ENCODE results near the gene PDGFC. TPM values are rescaled to one million over a fixed set of nuclear protein-coding genes. Genes with fewer than 3 reads are reported as not detected.
A peak's percentile ranks its signal among the peaks of the same experiment; 100 is the strongest.

Gene PDGFC
- polyA plus RNA-seq, 1 experiment: 72.7 TPM

DNA sequence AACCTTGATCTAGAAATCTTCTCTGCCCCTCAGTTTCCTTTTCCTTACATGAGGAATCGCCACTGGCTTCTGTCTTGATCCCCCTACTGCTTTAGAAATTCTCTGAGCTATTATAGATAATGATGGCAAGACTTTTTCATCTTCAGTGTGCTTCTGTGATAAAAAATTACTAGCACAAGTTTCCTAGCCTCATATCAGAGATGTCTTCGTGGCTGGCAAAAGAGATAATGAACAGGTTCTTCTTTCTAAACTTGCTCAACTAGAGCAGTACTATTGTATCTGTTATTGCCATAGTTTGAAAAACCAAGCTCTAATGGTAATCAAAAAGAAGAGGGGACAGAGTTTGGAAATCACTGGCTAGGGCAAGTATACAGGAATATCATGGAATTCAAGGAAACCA is 4.1 kb upstream of the PDGFC start:
- DNase-seq (ENCODE audit: low read depth, low spot score): no peak
- Histone ChIP-seq H3K27me3 (ENCODE audit: control insufficient read depth, insufficient read depth, low read length) (no peaks in the 10 kb centered on the region), H3K4me3 (ENCODE audit: low read depth, low read length) (no peak overlapping the region), H3K9me3 (ENCODE audit: control insufficient read depth, insufficient read depth, low read length) (no peaks in the 10 kb centered on the region), H3K27ac (ENCODE audit: low read depth, low read length) (no peak overlapping the region)
- ChIA-PET CTCF (interaction anchor here (0.6 to 2.4 kb wide), 4 partner anchors 66 to 518 kb away, joined by 3 to 9 read pairs (median 4); no protein-coding TSS in a partner anchor), POLR2A (interaction anchor here (0.8 to 0.9 kb wide), 2 partner anchors 13 to 70 kb away, joined by 3 read pairs; no protein-coding TSS in a partner anchor)
- no peak for TF ChIP-seq CTCF (IDR thresholded peaks at IDR 0.05; ENCODE audit: low read depth, low read length)

GRCh38 chr4:156974264-156974663 is 2.7 kb upstream of the PDGFC start:
- no peak overlapping the region for H3K4me3 ChIP-seq (ENCODE audit: low read depth, low read length)
- H3K9me3 ChIP-seq (ENCODE audit: control insufficient read depth, insufficient read depth, low read length): no peaks in the 10 kb centered on the region
- TF ChIP-seq CTCF (IDR thresholded peaks at IDR 0.05; ENCODE audit: low read depth, low read length): no peak
- no peaks in the 10 kb centered on the region for H3K27me3 ChIP-seq (ENCODE audit: control insufficient read depth, insufficient read depth, low read length)
- CTCF ChIA-PET: interaction anchor here (1.9 kb wide), 1 partner anchor 499 kb away, joined by 5 read pairs; no protein-coding TSS in a partner anchor
- POLR2A ChIA-PET: interaction anchor here (0.7 kb wide), 1 partner anchor 11 kb away, joined by 3 read pairs; no protein-coding TSS in a partner anchor
- no peak overlapping the region for H3K27ac ChIP-seq (ENCODE audit: low read depth, low read length)
- DNase-seq (ENCODE audit: low read depth, low spot score): no peak

GRCh38 chr4:156972379-156973015 is 898 bp upstream of the PDGFC start:
- CTCF ChIA-PET: interaction anchor here (0.6 to 5.4 kb wide), 8 partner anchors 41 to 497 kb away, joined by 3 to 53 read pairs (median 4); partner anchors contain the start of gene GLRB
- peak overlapping the region; percentile 65 for H3K27ac ChIP-seq (ENCODE audit: low read depth, low read length)
- POLR2A ChIA-PET: interaction anchor here (0.6 kb wide), 1 partner anchor 1819 kb away, joined by 4 read pairs; no protein-coding TSS in a partner anchor
- TF ChIP-seq CTCF (IDR thresholded peaks at IDR 0.05; ENCODE audit: low read depth, low read length): no peak
- peak overlapping the region; percentile 94 for H3K4me3 ChIP-seq (ENCODE audit: low read depth, low read length)
- no peaks in the 10 kb centered on the region for H3K27me3 ChIP-seq (ENCODE audit: control insufficient read depth, insufficient read depth, low read length)
- no peaks in the 10 kb centered on the region for H3K9me3 ChIP-seq (ENCODE audit: control insufficient read depth, insufficient read depth, low read length)
- DNase-seq (ENCODE audit: low read depth, low spot score): no peak

GRCh38 chr4:156971165-156971675 is 379 bp downstream of the PDGFC start:
- POLR2A ChIA-PET: interaction anchor here (1.2 kb wide), 1 partner anchor 9 kb away, joined by 5 read pairs; no protein-coding TSS in a partner anchor
- CTCF ChIA-PET: interaction anchor here (0.6 to 5.4 kb wide), 8 partner anchors 9 to 352 kb away, joined by 3 to 53 read pairs (median 4); no protein-coding TSS in a partner anchor
- Histone ChIP-seq H3K4me3 (ENCODE audit: low read depth, low read length) (peak overlapping the region; percentile 94), H3K27ac (ENCODE audit: low read depth, low read length) (peak overlapping the region; percentile 81), H3K27me3 (ENCODE audit: control insufficient read depth, insufficient read depth, low read length) (no peaks in the 10 kb centered on the region), H3K9me3 (ENCODE audit: control insufficient read depth, insufficient read depth, low read length) (no peaks in the 10 kb centered on the region)
- no peak for DNase-seq (ENCODE audit: low read depth, low spot score)
- no peak for TF ChIP-seq CTCF (IDR thresholded peaks at IDR 0.05; ENCODE audit: low read depth, low read length)
